SW 1271 (cell line): ENCODE data around the gene WNT10A.

Source experiments
- DNase-seq, 2 experiments: peaks; one replicate each; lab custom pipeline; 2025; lab: John Stamatoyannopoulos, UW

WNT10A gene

DNA sequence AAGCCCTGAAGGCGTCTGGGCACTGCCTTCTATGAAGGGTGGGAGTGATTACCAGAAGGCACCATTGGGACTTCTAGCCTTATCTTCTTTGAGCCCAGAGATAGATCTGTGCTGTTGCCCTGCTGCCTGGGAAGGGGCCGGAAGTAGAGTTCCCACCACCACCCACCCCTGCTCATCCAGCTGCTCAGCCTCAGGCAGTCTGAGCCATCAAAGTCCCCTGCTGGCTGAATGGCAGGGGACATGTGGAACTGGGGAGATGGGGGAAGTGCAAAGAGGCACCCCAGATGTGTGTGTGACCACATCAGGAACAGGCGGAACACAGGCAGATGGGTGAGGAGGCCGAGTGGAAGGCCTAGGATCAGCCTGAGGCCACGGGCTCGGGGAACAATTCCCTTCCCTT, 3.3 kb upstream of the WNT10A start:
- no peak for DNase-seq

DNA sequence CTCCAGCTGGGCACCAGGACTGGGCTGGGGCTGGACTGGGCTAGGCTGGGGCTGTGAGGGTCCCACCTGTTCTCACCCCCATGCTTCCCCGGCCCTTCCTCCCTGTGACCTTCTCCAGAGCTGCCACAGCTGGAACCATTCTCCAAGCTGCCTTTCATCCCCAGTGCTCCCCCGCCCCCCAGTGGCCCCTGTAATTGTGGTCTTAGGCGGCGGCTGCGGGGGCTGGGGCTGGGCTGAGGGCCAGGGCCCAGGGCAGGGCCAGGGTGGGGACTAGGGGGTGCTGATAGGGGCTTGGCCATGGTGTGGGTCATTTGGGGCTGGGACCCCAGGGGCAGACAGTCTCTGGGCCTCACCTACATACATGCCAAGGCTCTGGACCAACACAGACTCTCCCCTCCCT, 2.8 kb upstream of the WNT10A start:
- no peak for DNase-seq

DNA sequence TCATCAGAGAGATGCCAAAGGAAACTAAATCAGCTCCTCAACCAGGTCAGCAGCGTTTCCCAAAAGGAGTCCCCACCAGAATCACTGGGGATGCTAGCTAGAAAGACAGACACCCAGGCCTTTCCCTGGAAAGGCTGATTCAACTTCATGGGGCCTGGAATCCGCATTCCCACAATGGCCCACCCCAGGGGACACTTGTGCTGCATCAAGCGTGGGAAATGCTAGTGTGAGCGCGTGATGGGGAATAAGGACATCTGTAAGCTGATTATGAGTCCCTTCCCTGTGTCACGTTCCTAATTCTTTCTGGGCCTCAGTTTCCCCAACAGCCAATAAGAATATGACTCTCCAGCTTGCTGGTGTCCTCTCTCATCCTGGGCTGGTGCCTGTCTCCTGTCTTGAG, 2.2 kb upstream of the WNT10A start:
- no peak for DNase-seq

DNA sequence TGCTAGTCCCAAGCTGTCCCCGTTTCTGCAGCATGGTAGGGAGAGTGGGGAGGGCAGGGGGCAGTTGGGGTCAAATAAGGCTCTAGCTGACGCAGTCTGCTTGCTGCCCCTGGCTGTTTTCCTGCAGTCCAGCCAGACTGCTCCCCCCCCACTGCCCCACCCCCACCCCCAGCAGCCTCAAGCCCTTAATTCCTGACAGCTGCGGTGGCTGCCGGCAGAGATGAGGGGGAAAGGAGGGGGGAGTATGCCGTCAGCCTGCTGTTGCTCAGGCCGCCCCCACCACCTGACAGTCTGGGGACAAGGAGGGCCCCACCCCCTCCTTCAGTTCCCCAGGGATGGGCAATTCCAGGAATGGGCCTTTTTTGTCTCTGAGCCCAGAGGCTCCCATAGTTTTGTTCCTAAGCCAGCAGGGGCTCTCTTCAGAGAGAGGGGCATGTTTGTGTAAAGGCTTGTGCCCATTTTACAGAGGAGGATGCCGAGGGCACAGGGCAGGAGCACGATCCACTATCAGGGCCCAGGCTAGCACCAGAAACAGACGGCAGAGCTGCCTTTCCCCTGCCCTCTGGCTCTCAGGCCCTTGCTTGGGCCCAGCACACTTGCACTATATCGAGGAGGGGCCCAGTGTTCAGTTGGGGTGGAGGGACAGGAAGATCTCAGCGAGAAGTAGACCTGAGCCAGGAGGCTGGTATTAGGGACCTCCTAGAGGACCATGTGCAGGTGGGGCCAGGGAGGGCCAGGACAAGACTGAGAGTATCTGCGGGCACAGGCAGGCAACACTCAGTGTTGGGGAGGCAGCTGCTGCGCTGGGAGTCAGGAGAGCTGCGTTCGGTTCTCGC, 1.5 kb upstream of the WNT10A start:
- DNase-seq = no peak

DNA sequence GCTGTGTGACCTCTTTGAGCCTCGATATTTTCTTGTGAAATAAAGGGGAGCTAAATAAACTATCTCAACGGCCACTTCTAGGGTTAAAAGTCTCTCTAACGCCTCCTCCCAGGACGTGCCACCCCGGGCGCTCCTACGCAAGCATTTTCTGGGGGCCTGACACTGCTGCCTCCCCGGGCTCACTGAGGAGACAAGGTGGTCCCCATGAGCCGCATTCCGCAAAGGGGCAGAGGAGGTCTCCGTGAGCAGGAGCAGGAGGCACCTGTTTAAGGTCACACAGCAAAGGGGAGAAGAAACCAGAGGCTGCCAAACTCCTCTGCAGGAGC, 913 bp upstream of the WNT10A start:
- DNase-seq = no peak

DNA sequence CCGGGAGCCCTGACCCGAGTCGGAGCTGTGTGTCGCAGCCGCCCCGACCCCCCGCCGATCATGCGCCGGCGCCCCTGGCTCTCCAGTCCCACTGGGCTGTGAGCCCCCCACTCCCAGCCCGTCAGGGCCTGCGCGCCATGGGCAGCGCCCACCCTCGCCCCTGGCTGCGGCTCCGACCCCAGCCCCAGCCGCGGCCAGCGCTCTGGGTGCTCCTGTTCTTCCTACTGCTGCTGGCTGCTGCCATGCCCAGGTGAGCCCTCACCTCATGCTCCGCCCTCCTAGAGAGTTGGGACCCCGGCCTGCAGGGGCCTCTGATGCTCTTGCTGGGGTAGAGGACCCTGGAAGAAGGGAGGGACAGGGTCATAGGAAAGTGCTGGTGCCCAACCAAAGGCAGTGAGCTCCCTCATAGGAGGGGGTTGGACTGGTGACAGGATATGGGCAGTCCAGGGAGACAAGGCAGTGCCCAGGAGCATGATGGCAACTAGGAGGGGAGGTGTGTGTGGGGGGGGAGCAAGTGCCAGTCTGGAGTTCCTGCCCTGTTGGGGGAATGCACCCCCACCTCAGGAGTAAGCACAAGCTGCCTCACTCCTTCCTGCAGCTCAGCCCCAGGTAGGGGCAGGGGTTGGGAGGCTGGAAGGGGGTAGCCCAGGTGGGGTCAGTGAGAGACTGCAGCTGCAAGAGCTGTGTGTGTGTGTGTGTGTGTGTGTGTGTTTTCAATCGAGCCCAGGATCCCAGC, 375 bp downstream of the WNT10A start:
- no peak for DNase-seq

DNA sequence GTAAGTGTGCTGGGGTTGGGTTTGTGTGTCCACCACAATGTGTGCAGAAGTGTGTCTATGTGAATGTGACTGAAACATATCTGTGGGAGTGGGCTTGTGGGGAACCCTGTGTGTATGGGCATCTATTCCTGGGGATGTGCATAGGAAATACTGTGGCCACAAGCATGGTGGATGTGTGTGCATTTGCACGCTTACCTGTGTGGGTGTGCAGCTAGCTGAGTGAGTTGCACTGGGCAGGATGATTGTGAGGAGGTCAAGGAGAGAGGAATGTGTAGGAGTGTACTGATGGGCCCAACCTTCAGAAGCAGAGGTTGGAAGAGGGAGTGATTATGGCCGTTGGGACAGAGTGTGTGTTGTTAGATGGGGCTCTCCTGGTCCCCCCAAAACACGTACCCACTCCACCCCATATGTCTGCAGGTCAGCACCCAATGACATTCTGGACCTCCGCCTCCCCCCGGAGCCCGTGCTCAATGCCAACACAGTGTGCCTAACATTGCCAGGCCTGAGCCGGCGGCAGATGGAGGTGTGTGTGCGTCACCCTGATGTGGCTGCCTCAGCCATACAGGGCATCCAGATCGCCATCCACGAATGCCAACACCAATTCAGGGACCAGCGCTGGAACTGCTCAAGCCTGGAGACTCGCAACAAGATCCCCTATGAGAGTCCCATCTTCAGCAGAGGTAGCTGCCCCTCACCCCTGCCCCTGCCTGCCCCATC, 1.2 kb downstream of the WNT10A start:
- DNase-seq = no peak

DNA sequence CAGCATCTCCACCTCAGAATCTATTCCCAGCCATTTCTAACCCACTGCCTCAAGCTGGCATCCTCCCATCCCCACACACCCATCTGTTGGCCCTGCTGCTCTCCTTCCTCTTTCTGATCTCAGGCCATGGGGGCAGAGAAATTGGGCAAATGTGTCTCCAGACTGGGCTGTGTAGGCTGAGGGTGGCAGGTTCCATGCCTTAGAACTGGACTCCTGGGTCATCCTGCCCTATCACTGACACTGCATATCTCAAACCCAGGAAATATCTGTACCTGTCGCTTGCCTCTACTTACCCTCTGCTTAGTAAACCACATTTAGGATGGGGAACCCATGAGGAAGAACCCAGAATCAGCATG, 1.8 kb downstream of the WNT10A start:
- DNase-seq = no peak

DNA sequence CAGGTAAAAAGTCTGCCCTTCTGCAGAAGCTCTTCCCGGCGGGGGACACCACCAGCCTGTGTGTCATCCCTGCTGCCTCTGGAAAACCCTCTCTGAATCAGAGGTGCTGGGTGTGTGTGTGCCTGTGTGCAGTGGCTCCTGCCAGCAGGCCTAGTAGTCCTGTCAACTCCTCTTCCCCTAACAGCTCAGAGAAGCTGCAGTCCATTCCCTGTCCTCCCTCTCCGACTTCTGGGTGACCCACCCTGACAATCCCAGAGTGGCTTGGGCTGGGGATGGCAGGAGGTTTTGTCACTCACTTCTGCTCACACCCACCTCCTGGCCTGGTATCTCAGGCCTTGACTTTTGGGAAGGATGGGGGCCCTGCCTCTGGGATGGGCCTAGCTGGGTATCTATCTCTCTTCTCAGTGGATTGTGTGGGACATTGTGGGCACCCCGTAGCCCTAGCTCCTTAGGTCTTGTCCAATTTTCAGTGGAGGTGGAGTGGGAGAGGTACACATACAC, 2.3 kb downstream of the WNT10A start:
- no peak for DNase-seq

DNA sequence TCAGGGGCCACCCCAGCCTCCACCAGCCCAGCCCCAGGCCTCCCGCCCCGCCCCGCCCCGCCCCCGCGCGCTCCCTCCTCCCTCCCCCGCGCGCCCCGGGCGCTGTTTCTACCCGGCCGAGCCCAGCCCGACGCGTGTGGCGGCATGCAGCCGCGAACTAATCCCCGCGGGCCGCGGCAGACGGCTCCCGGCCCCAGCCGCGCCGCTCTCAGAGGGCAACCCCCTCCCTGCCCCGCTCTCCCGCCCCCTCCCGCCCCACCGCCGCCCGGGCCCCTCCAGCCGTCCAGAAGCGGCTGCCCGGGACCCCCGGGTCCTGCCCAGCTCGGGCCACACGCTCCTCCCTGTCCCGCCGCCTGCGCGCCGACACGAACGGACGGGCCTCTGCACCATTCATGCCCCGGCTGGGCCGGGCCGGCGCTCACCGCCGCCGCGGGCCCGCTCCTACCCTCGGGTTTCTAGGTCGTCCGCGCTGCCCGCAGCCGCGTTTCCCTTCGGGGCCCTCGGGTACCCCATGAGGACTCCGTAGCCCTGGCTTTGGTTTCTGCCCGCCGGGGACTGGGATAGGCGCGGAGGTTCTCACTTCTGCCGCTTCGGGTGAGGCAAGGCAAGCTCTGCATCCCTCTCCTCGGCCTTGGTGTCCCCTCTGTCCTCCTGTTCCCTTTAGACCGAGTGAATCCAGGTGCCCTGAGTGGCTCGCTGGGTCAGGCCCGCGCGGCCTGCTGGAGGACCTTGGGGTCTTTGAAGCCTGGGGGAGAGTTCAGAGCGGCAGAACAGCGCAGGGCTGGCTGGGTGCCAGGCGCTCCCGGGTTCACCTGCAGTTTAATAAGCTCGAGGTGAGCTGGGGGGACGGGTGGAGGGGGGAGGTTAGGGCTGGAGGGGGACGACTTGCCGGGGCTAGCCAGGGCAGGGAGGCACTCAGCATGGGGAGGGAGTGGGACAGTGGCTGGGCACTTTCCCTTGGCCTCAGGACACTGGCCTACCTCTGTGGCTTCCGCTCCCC, 3.1 kb downstream of the WNT10A start:
- DNase-seq = no peak

DNA sequence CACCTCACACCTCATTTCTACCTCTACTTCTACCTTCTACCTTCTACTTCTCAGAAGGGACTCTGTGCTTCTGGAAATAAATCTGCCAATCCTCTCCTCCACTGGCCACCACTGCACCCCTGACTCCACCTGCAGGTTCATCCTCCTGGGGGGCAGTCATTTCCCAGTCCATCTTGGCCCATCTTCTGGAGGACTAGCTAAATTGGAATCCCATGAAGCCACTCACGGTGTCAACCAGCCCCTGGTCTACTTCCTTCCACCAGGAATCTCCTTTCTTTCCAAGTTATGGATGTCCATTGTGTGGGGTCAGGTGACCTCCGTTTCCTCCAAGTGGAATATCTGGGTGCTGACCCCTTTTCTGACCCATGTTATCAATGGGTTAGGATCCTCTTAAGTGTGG, 3.9 kb downstream of the WNT10A start:
- DNase-seq = no peak

DNA sequence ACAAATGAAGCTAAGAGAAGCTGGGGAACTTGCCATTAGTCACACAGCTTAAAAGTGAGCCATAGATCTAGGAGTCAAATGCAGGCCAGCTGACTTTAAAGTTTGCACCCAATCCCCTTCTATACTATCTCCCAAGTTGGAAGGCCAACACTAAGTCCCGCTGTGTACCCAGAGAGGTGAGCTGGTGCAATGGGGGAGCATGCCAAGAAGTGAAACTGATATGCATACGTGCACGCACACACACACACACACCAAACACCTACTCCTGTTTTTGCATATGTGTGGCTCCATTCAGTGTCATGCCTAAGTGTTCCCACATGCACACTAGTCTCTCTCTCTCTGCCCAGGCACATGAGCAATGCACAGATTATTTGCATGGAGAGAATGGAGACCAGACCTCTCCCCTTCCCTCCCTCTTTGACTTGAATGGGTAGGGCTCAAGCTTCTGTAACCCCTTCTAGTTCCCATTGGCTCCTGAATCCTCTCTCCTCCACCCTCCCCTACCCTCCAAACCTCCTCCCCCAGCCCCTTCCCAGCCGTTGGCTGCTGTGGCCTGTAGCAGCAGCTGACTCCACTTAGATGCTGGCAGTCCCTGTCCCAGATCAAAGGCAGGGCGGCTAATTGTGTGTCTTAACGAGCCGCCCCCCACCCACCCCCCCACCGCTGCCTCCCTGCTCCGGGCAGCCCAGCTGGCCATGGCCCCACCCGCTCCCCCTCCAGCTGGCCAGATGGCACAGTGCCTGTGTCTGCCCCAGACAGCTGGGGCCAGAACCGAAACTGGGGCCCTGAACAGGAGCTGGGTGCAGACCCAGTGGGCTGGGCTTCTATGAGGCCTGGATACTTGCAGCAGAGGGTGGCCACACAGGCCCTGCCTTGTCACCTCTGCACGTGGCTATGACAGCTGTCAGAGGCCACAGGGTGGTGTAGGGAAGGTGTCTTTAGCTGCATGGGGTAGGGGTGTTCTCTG, 5.6 kb downstream of the WNT10A start:
- DNase-seq = no peak

DNA sequence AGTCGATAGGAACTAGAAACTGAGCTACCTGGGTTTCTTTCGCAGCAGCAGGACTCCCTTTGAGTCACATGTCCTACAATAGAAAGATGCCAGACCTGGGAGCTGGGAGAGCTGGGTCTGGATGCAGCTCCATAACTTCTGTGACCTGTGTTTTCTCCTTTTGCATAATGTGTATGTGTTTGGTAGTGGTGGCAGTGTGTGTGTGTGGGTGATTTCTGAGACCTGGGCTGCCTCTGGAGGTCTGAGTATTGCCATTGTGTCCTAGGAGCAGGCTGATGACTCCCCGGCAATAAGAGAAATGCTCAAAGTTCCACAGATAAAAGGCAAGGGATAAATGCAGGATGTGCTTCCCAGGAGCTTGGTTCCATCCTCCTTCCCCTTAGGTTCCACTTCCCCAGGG, 6.4 kb downstream of the WNT10A start:
- no peak for DNase-seq

DNA sequence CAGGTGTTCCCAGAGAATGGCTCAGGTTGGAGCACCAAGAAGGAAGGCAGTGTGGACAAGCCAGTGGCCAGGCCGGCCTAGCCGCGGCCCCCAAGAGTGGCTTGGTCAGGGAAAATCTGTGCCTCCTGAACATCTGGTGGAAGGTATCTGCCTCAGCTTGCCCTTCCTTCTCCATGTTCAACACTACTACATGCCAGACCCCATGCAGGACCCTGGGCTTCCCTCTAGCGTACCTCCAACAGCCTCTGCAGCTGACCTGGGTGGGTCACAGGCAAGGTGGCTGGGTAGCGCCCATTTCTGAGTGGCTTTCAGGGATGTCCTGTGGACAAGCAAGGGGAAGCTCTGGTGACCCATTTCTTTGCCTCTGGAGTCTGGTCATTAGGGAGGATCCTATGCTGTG, 7.7 kb downstream of the WNT10A start:
- no peak for DNase-seq

DNA sequence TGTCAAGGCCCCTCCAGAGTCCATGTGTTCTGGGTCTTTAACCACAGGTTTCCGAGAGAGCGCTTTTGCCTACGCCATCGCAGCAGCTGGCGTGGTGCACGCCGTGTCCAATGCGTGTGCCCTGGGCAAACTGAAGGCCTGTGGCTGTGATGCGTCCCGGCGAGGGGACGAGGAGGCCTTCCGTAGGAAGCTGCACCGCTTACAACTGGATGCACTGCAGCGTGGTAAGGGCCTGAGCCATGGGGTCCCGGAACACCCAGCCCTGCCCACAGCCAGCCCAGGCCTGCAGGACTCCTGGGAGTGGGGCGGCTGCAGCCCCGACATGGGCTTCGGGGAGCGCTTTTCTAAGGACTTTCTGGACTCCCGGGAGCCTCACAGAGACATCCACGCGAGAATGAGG, 9.3 kb downstream of the WNT10A start:
- DNase-seq = no peak

DNA sequence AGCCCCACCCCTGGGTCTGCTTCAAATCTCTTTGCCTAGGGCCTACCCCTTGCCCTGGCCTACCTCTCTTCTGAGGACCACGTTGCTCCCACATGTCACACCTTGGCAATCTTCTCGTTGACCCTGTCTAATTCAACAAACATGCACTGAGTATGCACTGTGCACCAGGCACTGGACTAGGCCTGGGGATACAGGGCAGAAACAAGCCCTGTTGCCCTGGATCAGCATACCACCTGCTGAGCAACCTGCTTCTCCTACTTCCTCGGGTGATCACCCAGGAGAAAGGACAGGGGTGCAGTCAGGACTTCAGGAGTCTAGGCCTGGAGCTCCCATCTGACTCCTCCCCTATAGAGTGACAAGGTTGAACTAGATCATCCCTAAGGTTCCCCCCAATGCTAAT, 9.7 kb downstream of the WNT10A start:
- no peak for DNase-seq

DNA sequence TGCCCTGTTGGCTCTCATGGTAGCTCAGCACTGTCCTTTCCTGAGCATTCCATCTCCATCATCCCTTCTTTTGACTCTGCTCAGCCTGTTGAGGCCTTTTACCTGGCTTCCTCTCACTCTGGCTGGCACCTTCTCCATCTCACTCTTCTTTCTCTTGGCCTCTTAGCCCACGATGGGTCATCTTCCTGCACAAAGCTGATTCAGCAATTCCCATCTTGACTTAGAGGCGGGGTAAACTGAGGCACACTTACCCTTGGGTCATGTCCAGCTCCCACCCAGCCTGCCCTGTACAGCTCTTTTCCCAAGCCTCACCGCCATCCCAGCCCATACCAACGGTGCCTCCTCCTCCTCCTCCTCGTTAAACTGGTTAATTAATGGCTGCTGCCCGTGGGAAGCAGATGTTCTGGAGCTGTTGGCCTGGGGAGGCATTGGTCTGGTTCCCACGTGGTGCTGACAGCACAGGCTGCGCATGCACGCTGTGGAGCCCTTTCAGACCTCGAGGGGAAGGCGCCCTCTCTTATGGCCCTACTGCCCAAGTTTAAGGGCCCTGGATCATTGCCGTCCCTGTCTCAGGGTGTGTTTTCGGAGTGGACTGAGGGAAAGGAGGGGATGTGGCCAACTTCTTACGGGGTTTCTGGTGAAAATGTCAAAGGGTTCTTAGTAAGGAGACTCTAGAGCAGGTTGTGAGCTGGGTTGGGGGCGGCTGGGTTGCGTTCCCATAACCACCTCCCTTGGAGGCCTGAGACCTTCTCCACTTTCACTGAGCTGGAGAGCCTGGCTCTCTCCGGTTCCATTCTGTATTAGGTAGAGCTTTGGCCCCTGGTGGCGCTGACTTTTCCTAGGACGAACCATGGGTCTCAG, 10.9 kb downstream of the WNT10A start:
- no peak for DNase-seq

DNA sequence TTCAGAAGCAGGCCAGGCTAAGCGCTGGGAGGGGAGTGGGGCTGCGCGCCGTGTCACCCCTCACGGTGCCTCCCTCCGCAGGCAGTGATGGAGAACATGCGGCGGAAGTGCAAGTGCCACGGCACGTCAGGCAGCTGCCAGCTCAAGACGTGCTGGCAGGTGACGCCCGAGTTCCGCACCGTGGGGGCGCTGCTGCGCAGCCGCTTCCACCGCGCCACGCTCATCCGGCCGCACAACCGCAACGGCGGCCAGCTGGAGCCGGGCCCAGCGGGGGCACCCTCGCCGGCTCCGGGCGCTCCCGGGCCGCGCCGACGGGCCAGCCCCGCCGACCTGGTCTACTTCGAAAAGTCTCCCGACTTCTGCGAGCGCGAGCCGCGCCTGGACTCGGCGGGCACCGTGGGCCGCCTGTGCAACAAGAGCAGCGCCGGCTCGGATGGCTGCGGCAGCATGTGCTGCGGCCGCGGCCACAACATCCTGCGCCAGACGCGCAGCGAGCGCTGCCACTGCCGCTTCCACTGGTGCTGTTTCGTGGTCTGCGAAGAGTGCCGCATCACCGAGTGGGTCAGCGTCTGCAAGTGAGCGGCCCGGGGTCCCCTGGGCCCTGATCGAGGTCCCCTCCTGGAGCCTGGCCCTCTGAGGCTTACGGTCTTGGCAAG, 12.2 kb downstream of the WNT10A start:
- peak in 1 of 2 experiments; percentile 51 for DNase-seq
